Measurements from ENCODE around the gene PDIA4.
A peak's percentile ranks its signal among the peaks of the same experiment; 100 is the strongest.
"Not testable (repeated sequence)": the region's sequence is repeated elsewhere in the genome, so short reads cannot be mapped to it uniquely, and the experiment has no call there.

Gene PDIA4

GRCh38 chr7:149002604-149003003, 25.7 kb downstream of the PDIA4 start:
- no peak for ATAC-seq

- ATAC-seq: no peak
Measured at GRCh38 chr7:149001427-149002068, 26.8 kb downstream of the PDIA4 start.

GRCh38 chr7:149000961-149001360, 27.3 kb downstream of the PDIA4 start:
- ATAC-seq: no peak

- ATAC-seq: no peak
Measured at GRCh38 chr7:148999192-148999591, 29.1 kb downstream of the PDIA4 start.

GRCh38 chr7:148997497-148997896, 30.8 kb downstream of the PDIA4 start:
- no peak for ATAC-seq

GRCh38 chr7:148994576-148994975, 33.7 kb downstream of the PDIA4 start:
- no peak for ATAC-seq

GRCh38 chr7:148993193-148993592, 35.1 kb downstream of the PDIA4 start:
- no peak for ATAC-seq

GRCh38 chr7:148991536-148991935, 36.8 kb downstream of the PDIA4 start:
- ATAC-seq: no peak

GRCh38 chr7:148987751-148988512, 40.4 kb downstream of the PDIA4 start:
- ATAC-seq: peak; percentile 2 to 3

GRCh38 chr7:148987010-148987750, 41.1 kb downstream of the PDIA4 start:
- peak; percentile 86 to 88 for ATAC-seq

GRCh38 chr7:148986742-148987009, 41.6 kb downstream of the PDIA4 start:
- no peak for ATAC-seq

- ATAC-seq: peak; percentile 71 to 72
Measured at GRCh38 chr7:148983200-148984146, 44.8 kb downstream of the PDIA4 start.

GRCh38 chr7:148982654-148983199, 45.6 kb downstream of the PDIA4 start:
- no peak for ATAC-seq

GRCh38 chr7:148979827-148980226, 48.5 kb downstream of the PDIA4 start:
- ATAC-seq: no peak

- ATAC-seq: not testable (repeated sequence)
Measured at GRCh38 chr7:148979072-148979471, 49.2 kb downstream of the PDIA4 start.

- no peak for ATAC-seq
Measured at GRCh38 chr7:148978091-148978490, 50.2 kb downstream of the PDIA4 start.

GRCh38 chr7:148975896-148976295, 52.4 kb downstream of the PDIA4 start:
- no peak for ATAC-seq

- no peak for ATAC-seq
Measured at GRCh38 chr7:148973256-148973655, 55.0 kb downstream of the PDIA4 start.

GRCh38 chr7:148972375-148972774, 55.9 kb downstream of the PDIA4 start:
- no peak for ATAC-seq

- ATAC-seq: no peak
Measured at GRCh38 chr7:148967602-148968001, 60.7 kb downstream of the PDIA4 start.

- ATAC-seq: peak in 1 of 2 donors; percentile 4
Measured at GRCh38 chr7:148967032-148967372, 61.3 kb downstream of the PDIA4 start.

- ATAC-seq: no peak
Measured at GRCh38 chr7:148964483-148965267, 63.6 kb downstream of the PDIA4 start.

Data from activated CD4-positive, CD25-positive, alpha-beta regulatory T cell treated with anti-CD3 and anti-CD28 coated beads, Interleukin-2, amount 50 U/mL, for 24 hours (primary cell).